AG10803 (cell line): ENCODE results near the gene ATXN2L.

Experiments
- DNase-seq: peaks from one replicate; pipeline ENCODE4 v3.0.0; 2010; ENCODE audit warnings: low read depth
- H3K4me3 ChIP-seq: 2 replicates; pipeline ENCODE4 v1.5.1; 2011; ENCODE audit warnings: mild to moderate bottlenecking, low read length, control low read depth
- CTCF ChIP-seq: conservative IDR thresholded peaks from 2 replicates; pipeline ENCODE4 v1.5.1; 2011; ENCODE audit warnings: mild to moderate bottlenecking, low read length, control low read depth, inconsistent platforms

ATXN2L gene

GRCh38 chr16:28884045-28884444, 61.2 kb downstream of the ATXN2L start:
- no peak for TF ChIP-seq CTCF
- no peak overlapping the region for H3K4me3 ChIP-seq
- DNase-seq, result no peak
